Measurements from ENCODE around the gene ASTN2.

- TF ChIP-seq YY1 (IDR thresholded peaks at IDR 0.05; ENCODE audit: insufficient read depth, insufficient read length): no peak
- TF ChIP-seq SUZ12 (IDR thresholded peaks at IDR 0.05; ENCODE audit: extremely low read depth, insufficient read depth, insufficient read length): no peak
- TF ChIP-seq ZNF274 (IDR thresholded peaks at IDR 0.05; ENCODE audit: low read depth, low read length): no peak
Measured at GRCh38 chr9:116928289-116928688, 486.6 kb downstream of the ASTN2 start.

All from NT2/D1 (cell line).